Activated T-cell treated with anti-CD3 and anti-CD28 coated beads for 48 hours (primary cell): ENCODE measurements around the gene KIRREL2.
A peak's percentile ranks its signal among the peaks of the same experiment; 100 is the strongest.
"Not testable (repeated sequence)": the region's sequence is repeated elsewhere in the genome, so short reads cannot be mapped to it uniquely, and the experiment has no call there.

Source experiments
- DNase-seq: peaks from one replicate; pipeline ENCODE4 v3.0.0-alpha.2; 2020; ENCODE audit warnings: low read depth

The KIRREL2 gene

GRCh38 chr19:35870124-35870736, 13.5 kb downstream of the KIRREL2 start:
- DNase-seq: not testable (repeated sequence)

- no peak for DNase-seq
Observed at GRCh38 chr19:35870798-35871197, 14.1 kb downstream of the KIRREL2 start.

DNA sequence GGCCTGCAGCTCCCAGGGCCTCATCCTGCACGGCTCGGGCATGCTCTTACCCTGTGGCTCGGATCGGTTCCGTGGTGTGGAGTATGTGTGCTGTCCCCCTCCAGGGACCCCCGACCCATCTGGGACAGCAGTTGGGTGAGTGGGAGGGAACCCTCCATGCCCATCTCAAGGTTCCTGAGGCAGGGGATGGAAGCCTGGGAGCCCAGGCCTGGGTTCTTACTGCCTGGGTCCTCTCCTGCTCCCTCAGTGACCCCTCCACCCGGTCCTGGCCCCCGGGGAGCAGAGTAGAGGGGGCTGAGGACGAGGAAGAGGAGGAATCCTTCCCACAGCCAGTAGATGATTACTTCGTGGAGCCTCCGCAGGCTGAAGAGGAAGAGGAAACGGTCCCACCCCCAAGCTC, 14.9 kb downstream of the KIRREL2 start:
- DNase-seq: no peak

DNA sequence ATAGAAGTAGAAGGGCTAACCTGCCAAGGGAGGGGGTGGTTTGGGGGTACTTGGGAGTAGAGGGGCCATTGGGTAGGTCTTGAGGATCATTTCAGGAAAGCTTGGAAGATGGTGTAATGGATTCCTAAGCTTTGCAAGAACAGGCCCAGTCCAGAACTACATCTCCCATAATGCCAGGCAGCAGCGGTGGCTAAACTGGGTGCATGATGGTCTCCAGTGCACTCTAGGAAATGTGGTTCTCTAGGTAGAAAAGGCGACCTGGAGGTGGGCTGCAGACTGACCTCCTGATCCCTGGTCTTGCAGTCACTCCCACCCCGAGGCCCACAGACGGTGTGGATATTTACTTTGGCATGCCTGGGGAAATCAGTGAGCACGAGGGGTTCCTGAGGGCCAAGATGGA, 15.5 kb downstream of the KIRREL2 start:
- DNase-seq: no peak

DNA sequence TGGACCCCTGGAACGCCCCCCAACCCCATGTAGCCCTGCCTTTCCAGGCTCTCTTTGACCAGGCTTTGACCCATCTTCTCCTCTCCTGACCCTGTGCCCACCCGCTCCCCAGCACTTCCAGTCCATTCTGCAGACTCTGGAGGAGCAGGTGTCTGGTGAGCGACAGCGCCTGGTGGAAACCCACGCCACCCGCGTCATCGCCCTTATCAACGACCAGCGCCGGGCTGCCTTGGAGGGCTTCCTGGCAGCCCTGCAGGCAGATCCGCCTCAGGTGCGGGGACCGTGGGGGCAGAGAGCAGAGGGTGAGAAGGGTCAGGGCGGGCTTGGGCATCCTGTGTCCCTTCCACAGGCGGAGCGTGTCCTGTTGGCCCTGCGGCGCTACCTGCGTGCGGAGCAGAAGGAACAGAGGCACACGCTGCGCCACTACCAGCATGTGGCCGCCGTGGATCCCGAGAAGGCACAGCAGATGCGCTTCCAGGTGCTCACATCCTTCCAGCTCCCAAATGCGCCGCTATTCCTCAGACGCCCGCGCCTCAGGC, 17.8 kb downstream of the KIRREL2 start:
- no peak for DNase-seq

DNA sequence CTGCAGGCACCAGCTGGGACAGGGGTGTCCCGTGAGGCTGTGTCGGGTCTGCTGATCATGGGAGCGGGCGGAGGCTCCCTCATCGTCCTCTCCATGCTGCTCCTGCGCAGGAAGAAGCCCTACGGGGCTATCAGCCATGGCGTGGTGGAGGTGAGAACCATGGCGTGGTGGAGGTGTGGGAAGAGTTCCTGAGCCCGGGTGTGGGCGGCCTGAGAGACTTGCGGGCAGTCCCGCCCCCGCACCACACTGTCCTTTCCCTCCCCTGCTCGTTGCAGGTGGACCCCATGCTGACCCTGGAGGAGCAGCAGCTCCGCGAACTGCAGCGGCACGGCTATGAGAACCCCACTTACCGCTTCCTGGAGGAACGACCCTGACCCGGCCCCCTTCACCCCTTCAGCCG, 22.4 kb downstream of the KIRREL2 start:
- no peak for DNase-seq

DNA sequence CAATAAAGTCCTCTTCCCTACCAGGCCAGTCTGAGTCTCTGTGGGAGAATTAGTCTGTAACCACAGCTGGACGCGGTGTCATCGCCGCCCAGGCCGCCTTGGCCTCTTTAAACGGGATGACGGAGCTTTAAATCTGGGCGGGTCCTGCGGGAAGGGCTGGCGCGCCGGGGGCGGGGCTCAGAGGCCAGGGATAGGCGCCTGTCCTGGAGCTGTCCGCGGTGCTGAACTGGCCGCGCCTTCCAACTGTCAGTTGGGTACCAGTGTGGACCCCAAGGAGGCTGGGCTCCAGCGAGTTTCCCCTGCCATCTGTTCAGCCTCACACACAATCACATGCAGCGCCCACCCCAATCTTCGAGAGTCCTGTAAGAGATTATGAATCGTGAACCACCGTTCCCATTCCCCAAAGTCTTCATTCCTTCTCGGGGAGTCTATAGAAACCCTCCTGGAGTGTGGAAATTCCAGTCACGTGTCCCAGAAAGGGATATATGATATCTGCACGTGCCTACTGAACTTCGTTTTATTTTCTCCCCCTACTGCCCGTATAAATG, 23.1 kb downstream of the KIRREL2 start:
- peak; percentile 83 for DNase-seq

- no peak for DNase-seq
Observed at GRCh38 chr19:35882114-35882832, 25.6 kb downstream of the KIRREL2 start.

DNA sequence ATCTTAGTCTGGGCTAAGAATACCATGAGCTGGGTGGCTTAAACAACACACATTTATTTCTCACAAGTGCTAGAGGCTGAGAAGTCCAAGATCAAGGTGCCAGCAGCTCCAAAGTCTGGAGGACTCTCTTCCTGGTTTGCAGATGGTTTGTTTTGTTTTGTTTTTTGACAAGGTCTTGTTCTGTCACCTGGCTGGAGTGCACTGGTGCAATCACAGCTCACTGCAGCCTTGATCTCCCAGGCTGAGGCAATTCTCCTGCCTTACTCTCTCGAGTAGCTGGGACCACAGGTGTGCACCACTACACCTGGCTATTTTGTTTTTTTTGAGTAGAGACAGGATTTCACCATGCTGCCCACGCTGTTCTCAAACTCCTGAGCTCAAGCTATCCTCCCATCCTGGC, 27.2 kb downstream of the KIRREL2 start:
- DNase-seq: no peak

DNA sequence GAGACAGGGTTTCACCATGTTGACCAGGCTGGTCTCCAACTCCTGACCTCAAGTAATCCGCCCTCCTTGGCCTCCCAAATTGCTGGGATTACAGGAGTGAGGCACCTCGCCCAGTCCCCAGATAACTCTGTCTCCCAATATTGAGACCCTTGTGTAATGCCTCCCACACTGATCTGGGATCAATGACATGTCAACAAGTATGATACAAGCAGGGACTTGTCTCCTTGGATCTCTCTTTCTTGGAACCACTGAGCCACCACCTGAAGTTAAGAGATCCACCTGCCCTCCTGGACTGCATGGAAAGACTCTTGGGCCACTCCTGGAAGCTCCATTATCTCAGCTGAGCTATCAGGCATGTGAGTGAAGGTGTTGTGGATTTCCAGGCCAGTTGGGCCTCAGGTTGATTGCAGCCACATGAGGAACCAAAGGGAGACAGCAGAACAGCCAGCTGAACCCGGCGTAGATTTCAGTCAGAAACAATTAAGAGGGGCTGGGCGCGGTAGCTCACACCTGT, 28.6 kb downstream of the KIRREL2 start:
- DNase-seq: no peak

DNA sequence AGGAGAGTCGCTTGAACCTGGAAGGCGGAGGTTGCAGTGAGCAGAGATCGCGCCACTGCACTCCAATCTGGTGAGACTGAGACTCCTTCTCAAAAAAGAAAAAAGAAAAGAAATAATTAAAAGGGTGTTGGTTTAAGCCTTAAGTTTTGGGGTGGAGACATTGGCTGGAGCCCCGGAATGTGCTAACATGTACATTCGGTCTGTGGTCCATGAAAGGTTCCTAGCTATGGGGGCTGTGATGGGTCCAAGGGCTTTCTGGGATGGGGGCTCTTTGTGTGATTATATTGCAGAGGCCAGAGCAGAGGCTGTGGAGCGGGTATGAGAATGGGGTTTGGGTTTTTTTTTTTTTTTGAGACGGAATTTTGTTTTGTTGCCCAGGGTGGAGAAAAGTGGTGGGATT, 29.2 kb downstream of the KIRREL2 start:
- no peak for DNase-seq

- no peak for DNase-seq
Observed at GRCh38 chr19:35887197-35887596, 30.5 kb downstream of the KIRREL2 start.

- no peak for DNase-seq
Observed at GRCh38 chr19:35888398-35888797, 31.7 kb downstream of the KIRREL2 start.

- no peak for DNase-seq
Observed at GRCh38 chr19:35889370-35890112, 32.8 kb downstream of the KIRREL2 start.

DNA sequence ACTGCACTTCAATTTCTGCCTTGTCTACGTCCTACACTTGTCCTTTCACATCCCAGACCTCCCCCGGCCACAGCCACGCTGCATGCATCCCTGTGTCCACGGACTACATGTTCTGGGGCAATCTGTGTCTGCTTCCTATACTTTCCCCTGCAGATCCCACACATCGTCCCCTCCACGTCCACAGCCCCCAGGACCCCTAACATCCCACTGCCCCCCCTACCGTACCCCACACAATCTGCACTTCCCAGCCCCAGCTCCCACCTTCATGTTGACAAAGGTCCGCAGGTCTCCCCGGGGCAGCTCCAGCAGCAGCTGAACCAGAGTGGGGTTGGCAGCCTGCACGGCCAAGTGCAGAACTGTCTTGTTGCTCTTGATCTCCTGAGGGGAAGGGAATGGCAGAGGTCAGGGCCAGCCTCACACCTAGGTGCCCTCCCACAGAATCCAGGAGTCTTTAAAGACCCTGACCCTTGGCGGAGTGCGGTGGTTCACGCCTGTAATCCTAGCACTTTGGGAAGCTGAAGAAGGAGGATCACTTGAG, 33.5 kb downstream of the KIRREL2 start:
- no peak for DNase-seq

DNA sequence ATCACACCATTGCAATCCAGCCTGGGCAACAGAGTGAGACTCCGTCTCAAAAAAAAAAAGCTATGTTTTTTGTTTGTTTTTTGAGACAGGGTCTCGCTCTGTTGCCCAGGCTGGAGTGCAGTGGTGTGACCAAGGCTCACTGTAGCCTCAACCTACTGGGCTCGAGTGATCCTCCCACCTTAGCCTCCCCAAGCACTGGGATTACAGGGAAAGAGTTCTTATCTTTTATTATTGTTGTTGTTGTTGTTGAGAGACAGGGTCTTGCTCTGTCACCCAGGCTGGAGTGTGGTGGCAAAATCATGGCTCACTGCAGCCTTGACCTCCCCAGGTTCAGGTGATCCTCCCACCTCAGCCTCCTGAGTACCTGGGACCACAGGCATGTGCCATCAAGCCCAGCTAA, 35.1 kb downstream of the KIRREL2 start:
- DNase-seq: not testable (repeated sequence)

DNA sequence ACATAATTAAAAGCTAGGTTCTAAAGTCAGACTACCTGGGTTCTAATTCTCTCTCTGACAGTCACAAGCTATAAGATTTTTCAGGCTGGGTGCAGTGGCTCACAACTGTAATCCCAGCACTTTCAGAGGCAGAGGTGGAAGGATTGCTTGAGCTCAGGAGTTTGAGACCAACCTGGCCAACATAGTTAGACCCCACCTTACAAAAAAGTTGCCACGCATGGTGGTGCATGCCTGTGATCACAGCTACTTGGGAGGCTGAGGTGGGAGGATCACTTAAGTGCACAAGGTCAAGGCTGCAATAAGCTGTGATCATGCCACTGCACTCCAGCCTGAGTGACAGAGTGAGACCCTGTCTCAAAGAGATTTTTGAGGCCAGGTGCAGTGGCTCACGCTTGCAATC, 37.6 kb downstream of the KIRREL2 start:
- no peak for DNase-seq

GRCh38 chr19:35895911-35896642, 39.4 kb downstream of the KIRREL2 start:
- no peak for DNase-seq

GRCh38 chr19:35896643-35897040, 39.9 kb downstream of the KIRREL2 start:
- no peak for DNase-seq

DNA sequence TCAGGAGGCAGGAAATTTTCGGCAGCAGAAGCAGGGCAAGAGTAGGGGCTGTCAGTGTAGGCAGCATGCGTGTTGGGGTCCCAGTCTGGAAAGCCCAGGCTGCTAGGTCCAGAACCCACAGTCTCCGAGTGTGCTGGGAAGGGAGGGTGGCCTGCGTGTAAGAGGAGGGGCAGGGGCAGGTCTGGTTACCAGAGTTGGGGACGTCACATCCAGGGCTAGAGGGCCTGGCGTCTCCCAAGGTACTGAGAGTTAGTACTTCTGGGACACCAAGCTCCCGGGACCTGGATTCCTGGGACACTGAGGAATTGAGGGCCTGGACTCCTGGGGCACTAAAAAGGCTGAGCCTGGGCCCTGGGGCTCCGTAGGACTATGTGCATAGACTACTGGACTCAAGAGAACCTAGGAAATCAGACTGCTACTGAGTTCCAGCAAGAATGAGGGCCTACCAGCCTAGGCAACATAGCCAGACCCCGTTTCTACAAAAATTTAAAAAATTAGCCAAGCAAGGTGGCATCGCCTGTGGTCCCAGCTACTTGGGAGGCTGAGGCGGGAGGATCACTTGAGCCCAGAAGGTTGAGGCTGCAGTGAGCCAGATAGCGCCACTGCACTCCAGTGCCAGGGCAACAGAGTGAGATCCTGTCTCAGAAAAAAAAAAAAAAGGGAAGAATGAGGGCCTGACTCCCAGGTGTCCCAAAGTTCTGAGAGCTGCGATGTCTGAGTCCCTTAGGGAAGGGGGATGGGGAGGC, 41.2 kb downstream of the KIRREL2 start:
- DNase-seq: no peak

- DNase-seq: no peak
Observed at GRCh38 chr19:35898499-35898809, 41.7 kb downstream of the KIRREL2 start.
